ENCODE data around the gene LRRTM1. TPM values are rescaled to one million over a fixed set of nuclear protein-coding genes. Genes with fewer than 3 reads are reported as not detected.

Gene LRRTM1, protein sequence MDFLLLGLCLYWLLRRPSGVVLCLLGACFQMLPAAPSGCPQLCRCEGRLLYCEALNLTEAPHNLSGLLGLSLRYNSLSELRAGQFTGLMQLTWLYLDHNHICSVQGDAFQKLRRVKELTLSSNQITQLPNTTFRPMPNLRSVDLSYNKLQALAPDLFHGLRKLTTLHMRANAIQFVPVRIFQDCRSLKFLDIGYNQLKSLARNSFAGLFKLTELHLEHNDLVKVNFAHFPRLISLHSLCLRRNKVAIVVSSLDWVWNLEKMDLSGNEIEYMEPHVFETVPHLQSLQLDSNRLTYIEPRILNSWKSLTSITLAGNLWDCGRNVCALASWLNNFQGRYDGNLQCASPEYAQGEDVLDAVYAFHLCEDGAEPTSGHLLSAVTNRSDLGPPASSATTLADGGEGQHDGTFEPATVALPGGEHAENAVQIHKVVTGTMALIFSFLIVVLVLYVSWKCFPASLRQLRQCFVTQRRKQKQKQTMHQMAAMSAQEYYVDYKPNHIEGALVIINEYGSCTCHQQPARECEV
- not detected in 2 replicates for total RNA-seq

DNA sequence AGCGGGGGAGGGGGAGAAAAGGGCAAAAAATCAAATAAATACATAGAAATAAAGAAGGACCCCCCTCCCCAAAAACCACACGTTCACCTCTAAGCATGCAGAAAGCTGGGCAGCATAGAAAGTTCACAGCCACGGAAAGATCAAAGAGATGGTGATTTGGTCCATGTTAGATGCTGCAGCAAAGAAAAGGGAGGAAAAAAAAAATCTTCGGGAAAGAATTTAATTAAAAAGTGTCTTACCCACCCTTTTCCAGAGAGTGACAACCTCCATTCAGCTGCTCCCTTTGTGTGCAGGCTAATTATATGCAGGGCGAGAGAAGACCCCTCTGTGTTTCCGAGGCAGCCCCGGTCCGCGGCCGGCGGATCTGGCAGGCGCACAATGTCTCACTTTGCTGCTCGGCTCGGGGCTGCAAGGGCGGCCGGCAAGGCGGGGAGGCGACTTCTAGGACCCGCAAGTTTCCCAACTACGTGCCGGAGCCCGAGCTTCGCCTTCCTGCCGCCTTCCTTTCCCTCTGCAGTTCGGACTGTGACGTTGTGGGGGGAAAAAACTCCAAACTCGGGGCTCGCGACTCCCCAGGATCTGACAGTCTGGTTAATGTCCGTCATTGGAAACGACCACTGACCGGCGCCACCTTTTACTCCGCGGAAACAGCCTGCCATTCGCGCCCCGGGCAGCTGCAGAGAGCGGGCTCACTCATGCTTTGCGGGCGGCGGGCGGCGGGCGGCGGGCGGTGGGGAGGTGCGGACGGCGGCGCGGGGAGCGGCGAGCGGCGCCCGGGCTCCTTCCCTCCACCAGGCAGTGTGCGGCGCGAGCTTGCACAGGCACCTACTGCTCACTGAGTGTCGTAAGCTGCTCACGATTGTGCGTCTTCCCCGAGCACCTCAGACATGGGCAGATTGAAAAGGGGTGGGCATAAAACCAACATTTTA lies at the start of gene LRRTM1:
TSS of gene LRRTM1 (minus strand) at position 844 of the 929 bp plus-strand sequence. CDS start 933 bp downstream, outside the sequence.

